HTR-8/SVneo (cell line): Measurements from ENCODE around the gene RPS19BP1.
"Not testable (repeated sequence)": the region's sequence is repeated elsewhere in the genome, so short reads cannot be mapped to it uniquely, and the experiment has no call there.

ENCODE experiments used
- DNase-seq: peaks from one replicate; pipeline ENCODE4 v3.0.0; 2011; ENCODE audit warnings: low spot score, mixed read lengths; ENCODE audit not compliant: insufficient read length
- FAIRE-seq: peaks from 2 replicates; lab custom pipeline; 2011; peaks lifted over from hg19 to GRCh38; lab: Jason Lieb, UNC

RPS19BP1 gene

DNA sequence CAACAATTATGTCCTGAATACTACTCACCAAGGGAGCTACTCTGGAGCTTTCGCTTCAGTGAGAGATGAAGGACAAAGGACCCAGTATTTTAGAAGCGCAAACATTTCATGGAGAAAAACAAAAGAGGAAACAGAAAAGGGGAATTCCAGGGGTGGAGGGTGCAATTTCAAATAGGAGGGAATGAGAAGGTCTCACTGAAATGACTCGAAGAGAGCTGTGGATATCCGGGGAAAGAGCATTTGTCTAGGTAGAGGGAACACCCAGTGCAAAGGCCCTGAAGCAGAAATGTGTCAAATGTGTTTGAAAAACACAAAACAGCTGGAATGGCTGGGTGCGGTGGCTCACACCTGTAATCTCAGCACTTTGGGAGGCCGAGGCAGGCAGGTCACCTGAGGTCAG is 2.4 kb downstream of the RPS19BP1 start:
- FAIRE-seq, result no peak
- no peak for DNase-seq

DNA sequence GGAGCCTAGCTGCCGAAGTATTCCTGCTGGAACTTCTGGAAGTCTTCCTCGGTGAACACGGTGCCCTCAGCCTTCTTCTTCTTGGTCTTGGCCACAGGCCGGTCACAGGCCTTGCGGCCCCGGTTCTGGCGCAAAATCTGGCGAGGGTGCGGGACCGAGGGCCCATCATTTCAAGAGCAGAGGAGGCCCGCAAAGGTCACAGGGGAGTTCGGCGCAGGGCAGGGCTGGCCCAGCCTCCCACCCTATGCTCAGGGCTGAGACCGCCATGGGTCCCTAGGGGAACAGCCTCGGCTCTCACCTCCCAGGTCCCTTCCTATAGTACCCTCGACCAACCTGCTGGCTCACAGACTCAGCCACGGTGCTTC is 3.1 kb downstream of the RPS19BP1 start:
- FAIRE-seq (no peak), DNase-seq (no peak)

DNA sequence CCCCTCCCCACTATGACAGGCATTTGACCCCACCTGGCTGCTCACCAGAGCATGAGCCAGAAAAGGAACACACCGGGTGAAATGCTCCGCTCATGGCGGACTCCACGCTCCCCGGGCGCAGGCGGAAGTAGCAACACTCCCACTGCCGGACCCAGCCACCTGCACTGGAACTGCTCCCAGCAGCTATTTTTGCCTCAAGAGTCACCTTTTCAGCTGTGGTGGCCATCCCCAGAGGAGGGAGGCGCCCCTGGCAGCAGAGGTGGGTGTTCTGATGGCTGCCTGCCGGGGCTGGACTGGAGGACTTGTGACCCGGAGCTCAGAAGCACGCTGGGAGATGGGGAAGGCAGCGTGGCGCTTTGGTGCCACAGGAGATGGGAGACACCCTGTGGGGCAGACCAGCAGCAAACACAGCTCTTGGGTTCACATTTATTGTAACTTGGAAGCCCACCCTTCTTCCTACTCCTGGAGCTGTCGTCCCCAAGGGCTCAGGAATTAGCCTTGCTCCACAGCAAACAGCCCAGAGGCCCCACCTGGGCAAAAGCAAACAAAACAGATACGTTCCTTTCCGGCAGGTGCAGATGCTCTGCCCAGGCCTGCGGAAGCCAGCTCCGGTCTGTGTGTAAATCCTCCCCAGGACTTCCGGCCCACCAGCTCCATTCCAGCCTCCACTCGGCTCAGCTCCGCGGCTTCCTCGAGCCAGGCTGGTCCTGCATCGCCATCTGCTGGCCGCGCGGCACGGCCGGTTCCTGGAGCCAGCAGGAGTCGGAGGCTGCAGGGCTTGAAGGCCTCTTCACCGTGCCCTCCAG is 3.7 kb downstream of the RPS19BP1 start:
- DNase-seq (peak; percentile 60), FAIRE-seq (peak; percentile 52)

DNA sequence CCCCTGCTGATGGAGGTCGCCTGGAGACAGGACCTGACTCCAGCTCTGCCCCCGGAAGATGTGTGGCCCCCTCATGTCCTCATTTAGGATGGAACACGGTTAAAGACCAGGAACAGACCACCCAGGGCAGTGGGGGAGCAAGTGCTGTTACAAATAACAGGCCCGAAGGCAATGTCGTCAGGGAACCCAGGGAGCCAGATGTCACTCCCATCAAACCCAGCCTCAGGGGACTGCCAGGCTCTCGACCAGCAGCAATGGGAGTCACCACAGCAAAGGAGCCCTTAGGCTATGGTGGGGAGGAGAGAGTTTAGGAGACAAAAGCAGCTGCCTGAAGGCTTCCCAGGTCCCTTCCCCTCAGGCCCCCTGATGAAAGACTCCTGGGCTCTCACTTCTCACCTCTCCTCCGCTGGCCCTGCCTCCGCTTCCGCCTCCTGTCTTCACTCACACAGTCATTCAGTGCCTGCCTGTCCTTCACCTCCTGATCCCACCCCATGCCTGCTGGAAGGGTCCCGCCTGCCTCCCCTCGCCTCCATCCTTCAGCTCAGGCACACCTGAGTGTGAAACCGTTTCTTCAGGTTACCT is 4.4 kb downstream of the RPS19BP1 start:
- DNase-seq, result no peak
- no peak for FAIRE-seq

DNA sequence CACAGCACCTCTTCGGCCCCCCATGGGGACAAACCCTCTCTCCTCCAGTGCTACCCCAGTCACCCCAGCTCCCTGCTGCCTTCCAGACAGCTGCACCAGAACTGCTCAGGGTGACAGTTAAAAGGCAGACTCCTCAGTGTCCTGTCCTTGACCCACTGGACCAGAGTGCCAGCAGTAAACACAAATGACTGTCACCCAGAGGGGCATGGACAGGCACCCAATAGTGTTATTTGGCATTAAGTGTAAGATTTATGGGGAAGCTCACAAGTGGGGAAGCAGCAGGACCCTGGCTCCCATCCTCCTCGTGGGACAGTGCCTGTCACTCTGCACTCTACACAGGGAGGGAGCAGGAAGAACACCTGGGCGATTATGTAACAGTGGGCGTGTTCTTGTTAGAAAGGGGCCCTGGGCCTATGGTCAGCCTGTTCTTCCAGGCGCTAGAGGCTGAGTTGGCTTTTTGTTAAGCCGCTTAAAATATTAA is 5.0 kb downstream of the RPS19BP1 start:
- no peak for DNase-seq
- FAIRE-seq, result no peak

DNA sequence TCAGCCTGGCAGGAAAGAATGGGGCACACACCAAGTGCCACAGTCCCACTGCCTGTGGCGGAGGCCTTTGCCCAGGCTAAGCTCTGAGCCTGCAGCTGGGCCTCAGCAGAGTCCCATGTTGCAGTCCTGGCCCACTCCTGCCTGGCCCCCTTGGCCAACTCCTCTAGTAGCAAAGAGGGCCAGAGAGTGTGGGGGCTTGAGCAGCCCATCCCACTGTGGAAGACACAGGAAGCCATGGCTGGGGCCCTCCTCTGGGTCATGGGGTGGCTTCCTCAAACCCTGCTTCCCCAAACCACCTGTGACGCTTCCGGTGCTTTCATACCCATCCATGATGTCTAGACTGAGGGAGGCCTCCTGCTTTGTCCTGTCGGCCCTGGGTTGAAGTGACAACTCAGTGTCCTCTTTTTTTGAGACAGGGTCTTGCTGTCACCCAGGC is 5.8 kb downstream of the RPS19BP1 start:
- FAIRE-seq (no peak), DNase-seq (no peak)

DNA sequence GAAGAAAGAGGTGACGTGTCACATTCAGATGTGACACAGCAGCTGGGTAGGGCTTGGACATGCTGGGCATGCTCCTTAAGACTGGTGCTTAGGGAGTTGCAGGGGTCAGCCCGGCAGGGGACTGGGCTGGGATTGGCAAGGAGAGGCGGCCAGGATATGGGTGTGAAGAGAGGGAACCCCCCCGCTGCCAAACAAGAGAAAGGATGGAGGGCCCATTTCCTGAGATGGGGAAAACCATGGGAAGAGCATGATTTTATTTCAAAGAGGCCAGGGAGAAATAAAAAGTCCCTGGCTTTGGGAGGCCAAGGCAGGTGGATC is 6.9 kb downstream of the RPS19BP1 start:
- DNase-seq (no peak), FAIRE-seq (no peak)

DNA sequence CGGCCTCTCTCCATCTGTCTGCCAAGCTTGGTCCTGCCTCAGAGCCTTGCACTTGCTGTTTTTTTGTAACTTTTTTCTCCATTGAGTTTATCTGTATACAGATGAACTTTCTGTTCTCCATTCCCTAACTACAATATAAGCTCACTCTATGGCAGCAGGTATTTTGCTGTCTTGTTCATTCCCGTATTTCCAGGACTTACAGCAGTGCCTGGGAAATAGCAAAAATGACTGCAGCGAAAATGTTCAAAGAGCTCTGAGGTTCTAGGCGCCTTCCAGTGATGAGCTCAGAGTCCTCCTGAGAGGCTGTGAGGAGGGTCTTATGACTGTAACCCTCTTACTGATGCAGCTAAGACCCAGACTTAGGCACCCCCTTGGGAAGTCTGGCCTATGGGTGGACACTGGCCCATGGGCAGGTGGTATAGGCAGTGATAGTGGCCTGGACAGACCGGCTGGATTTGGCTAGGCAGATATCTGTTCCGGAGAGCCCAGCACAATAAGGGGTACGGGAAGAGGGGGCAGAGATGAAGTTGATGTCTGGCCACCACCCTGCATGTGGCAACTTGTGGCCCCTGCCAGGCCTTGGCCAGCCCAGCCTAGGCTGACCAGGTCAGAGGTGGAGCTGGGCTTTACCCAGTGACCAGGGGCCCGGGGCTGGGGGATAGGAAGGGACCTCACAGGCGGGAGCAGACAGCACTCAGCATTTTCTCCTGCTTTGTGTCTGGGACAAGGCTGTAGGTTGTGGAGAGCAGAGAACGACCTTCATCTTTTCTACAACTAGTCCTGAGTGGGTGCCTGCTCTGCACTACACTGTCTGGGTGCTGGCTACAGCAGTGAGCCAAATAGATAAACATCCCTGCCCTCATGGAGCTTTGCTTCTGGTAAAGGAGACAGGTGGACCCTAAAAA is 7.5 kb downstream of the RPS19BP1 start:
- DNase-seq, result no peak
- FAIRE-seq, result no peak

DNA sequence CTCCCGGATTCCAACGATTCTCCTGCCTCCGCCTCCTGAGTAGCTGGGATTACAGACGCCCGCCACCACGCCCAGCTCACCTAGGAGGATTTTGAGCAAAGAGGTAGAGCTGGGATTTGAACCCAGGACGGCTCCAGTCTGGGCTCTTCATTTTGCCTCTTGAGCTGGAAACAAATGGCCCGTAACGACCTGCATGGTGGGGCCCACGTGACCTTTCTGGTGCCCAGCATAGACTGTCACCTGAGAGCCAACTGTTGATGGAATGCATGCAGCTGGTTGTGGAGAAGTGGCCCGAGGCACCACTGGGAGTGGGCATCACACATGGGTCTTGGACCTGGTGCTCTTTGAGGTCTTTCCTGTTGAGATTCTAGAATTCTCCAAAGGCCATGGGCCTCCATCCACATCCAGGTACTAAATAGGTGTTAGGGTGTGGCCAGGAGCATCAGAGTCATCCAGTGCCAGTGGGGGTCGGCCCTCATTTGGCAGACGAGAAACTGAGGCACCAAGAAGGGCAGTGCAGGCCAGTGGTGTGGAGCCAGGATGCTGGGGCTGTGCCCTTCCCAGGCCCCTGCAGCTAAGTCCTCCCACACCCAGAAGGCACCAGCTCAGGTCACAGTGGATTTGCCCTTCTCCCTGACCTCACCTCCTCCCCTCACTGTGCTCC is 8.3 kb downstream of the RPS19BP1 start:
- no peak for DNase-seq
- FAIRE-seq, result no peak

DNA sequence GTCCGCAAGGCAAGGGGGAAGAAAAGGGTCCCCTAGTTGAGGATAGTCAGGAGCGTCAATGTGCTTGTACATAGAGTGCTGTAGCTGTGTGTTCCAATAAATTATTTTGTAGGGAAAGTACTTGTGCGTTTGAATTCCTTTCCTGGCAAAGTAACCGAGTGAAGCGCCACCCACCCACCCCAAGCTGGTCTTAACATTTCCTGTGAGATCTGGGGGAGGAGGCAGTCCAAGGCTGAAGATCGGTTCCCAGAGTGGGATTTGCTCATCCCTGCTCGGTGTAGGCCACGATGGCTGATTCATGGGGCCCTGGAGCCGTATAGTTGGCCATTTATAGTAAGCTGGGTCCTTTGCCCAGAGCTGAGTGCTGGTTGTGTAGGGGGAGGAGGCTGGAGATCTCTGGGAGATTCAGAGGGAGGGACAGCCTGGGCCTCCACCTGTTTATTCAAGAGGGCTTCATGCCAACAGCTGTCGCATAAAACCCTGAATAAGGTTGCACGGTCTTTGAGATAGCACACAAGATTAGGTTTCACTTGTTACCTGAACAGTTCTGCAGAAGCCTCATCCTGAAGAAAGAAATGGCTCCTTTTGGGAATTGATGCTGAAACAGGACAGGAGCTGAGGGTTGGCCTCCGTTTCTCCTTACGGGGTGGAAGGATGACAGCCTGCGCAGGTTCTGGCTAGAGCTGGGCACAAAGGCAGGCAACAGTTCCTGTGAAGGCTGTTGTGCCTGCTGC is 9.8 kb downstream of the RPS19BP1 start:
- FAIRE-seq (no peak), DNase-seq (no peak)

DNA sequence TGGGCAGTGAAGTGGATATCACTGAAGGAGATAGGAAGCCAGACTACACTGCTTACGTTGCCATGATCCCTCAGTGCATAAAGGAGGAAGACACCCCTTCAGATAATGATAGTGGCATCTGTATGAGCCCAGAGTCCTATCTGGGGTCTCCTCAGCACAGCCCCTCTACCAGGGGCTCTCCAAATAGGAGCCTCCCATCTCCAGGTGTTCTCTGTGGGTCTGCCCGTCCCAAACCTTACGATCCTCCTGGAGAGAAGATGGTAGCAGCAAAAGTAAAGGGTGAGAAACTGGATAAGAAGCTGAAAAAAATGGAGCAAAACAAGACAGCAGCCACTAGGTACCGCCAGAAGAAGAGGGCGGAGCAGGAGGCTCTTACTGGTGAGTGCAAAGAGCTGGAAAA is 10.5 kb downstream of the RPS19BP1 start:
- DNase-seq, FAIRE-seq: not testable (repeated sequence)

DNA sequence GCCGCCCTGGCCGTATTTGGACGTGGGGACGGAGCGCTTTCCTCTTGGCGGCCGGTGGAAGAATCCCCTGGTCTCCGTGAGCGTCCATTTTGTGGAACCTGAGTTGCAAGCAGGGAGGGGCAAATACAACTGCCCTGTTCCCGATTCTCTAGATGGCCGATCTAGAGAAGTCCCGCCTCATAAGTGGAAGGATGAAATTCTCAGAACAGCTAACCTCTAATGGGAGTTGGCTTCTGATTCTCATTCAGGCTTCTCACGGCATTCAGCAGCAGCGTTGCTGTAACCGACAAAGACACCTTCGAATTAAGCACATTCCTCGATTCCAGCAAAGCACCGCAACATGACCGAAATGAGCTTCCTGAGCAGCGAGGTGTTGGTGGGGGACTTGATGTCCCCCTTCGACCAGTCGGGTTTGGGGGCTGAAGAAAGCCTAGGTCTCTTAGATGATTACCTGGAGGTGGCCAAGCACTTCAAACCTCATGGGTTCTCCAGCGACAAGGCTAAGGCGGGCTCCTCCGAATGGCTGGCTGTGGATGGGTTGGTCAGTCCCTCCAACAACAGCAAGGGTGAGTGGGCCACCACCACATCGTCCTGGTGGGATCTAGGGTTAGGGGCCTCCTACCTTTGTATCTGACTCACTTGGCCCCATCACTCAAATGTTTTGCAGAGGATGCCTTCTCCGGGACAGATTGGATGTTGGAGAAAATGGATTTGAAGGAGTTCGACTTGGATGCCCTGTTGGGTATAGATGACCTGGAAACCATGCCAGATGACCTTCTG is 11.3 kb downstream of the RPS19BP1 start:
- FAIRE-seq, result not testable (repeated sequence)

DNA sequence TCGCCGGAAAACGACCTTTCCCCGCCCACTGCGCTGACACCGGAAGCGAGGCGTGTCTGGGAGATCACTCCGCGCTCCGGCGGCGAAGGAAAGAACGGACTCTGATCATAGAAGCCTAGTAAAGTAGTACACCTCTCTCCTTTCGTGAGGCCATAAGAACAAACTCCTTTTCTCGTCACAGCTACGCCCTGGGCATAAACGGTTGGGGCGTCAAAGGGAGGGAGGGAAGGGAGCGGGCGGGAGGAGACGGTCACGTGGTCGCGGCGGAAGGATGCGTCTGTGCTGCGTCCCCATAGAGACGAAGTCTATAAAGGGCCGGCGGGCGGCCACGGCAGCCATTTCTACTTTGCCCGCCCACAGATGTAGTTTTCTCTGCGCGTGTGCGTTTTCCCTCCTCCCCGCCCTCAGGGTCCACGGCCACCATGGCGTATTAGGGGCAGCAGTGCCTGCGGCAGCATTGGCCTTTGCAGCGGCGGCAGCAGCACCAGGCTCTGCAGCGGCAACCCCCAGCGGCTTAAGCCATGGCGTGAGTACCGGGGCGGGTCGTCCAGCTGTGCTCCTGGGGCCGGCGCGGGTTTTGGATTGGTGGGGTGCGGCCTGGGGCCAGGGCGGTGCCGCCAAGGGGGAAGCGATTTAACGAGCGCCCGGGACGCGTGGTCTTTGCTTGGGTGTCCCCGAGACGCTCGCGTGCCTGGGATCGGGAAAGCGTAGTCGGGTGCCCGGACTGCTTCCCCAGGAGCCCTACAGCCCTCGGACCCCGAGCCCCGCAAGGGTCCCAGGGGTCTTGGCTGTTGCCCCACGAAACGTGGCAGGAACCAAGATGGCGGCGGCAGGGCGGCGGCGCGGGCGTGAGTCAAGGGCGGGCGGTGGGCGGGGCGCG is 12.1 kb downstream of the RPS19BP1 start, which contains the start of gene ATF4:
TSS of gene ATF4 (plus strand) at position 337 of the 880 bp plus-strand sequence. CDS start 884 bp downstream, outside the sequence.
- FAIRE-seq (peak; percentile 49), DNase-seq (no peak)

More for the DNA sequence above, 11.3 kb downstream of the RPS19BP1 start:
- DNase-seq, result not testable (repeated sequence)

DNA sequence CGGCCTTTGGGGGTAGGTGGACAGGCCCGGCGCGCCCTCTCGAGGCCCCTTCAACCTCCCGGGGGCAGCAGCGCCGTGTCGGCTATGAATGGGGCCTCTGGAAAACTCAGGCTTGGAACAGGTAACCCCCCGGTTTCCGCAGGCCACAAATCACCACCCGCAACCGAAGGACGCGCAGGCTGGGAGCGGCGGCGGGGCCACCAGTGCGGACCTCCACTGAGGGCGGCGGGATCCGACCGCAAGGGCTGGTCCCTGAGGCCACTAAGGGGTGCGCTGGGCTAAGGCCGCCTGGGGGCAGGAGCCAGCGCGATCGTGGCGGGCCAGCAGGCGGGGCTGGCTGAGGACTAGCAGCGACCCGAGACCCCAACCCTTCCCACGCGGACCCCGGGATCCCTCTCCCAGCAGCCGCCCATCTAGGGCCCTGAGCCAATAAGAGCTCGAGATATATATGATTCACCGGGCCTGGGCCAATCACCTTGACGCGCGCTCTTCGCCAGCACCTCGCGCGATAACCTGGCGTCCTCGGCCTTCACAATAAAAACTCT is 12.8 kb downstream of the RPS19BP1 start:
- no peak for FAIRE-seq
- peak; percentile 97 for DNase-seq

DNA sequence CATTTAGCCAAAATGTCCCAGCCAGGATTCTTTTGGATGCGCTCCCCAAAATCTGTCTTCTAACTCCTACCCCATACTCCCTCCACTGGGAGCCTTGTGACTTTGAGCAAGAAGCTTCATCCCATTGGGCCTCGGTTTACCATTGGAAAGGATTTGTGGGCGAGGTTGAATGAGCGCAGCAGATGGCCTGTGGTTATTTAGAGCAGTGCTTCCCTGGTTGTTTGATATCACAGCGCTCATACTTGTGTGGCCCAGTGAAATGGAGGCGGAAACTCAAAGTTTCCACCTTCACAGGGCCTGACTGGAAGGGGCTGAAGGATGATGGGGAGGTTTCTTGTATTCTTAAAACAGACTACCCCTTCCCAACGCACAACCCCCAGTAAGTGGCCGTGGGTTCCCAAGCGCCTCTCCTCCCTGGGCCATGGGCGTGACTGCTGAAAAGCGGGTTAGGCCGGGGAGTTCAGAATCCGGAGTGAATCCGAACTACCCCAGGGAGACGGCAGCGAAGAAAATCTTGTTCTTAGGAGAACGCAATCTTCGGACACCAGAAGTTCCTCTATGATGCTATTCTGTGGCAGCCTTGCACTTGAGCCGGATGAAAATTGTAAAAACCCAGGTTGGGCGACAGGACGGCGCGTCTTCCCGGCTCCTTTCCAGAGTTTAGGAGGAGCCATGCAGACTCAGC is 13.4 kb downstream of the RPS19BP1 start:
- no peak for DNase-seq
- no peak for FAIRE-seq

DNA sequence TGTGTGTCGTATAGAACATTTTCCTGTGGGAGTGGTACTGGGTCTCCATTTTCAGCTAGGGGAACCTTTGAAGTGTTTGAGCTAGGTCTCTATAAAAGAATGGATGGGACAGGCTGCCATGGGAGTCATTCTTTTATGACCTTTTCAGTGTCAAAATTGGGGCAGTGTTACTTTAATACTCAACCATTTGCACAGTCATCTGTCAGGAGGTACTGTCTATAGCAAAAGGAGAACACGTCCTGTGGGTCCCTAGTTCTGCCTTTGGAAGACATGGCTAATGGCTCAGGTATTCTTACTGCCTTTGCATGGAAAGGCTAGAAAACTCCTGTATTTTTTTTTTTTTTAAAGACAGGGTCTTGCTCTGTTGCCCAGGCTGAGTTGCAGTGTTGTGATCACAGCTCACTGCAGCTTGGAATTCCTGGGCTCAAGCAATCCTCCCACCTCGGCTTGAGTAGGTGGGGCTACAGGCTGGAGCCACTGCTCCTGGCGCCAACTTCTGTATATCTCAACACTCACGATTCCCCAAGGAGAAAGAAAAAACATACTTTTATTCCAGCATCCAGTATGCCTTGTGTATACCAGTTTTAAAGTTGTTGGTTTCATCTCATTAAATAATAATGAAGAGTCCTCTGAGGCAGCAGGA is 14.3 kb downstream of the RPS19BP1 start:
- DNase-seq, result no peak

DNA sequence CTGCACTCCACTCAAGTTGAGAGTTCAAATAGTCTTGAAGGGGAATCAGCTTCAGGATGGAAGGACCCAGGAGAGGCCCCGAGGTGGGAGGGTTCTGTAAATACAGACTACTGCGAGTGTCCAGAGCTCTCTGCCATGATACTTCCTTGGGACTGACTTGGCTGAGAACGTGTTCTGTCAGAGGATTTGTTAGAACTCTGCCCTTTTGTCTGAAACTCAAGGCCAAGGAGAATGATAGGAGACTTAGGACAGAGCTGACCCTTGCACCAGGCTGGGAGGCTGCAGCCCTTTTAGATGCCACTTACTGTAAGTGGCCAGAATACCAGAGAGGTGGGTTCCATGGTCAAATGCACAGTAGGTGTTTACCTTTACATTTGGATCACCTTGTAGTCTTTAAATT is 15.1 kb downstream of the RPS19BP1 start:
- DNase-seq (no peak), FAIRE-seq (no peak)

More for the DNA sequence above, 14.3 kb downstream of the RPS19BP1 start:
- no peak for FAIRE-seq
